Measurements from ENCODE around the gene PDPR. TPM values are rescaled to one million over a fixed set of nuclear protein-coding genes. Genes with fewer than 3 reads are reported as not detected.

PDPR gene
- total RNA-seq, 1 experiment from 2014 or later: 28.5 TPM

DNA sequence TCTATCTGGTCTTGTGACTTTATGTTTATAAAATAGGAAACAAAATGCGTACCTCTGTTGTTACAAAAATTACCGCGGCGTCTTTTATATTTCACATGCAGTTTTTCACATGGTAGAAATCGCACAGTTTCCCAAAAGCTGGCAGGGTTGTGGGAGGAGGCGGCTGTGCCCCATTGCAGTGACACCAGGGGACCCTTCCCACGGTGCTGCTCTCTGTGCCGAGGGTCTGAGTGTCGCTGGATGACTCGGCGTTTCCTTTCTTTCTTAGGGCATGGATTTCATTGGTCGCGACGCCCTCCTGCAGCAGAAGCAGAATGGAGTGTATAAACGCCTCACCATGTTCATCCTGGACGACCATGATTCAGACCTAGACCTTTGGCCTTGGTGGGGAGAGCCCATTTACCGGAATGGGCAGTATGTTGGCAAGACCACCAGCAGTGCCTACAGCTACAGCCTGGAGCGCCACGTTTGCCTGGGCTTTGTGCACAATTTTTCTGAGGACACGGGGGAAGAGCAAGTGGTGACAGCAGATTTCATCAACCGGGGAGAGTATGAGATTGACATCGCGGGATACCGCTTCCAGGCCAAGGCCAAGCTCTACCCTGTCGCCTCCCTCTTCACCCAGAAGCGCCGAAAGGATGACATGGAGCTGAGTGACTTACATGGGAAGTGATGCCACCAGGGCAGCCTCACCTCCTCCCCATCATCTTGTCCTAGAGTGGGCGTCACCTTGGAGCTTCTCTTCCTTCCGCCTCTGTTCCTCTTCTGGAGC, 42.3 kb downstream of the PDPR start:
- no TSS peak for BruUV-seq (replicated peaks)
- Histone ChIP-seq H3K36me3 (ENCODE audit: control insufficient read depth in 1 of 2, insufficient read depth in 2 of 2, low read length in 2 of 2) (peaks cover 48 to 52% of the 10 kb centered on the region in 2 experiments; a peak in 3 of 4 replicates), H3K9ac (ENCODE audit: low read length) (no peak overlapping the region), H2AFZ (ENCODE audit: low read depth, low read length, poor library complexity, severe bottlenecking) (no peak overlapping the region), H3K9me3 (ENCODE audit: control insufficient read depth in 1 of 2, insufficient read depth in 1 of 2, low read depth in 1 of 2, low read length in 2 of 2) (no peaks in the 10 kb centered on the region), H3K27me3 (ENCODE audit: insufficient read depth, low read length) (no peaks in the 10 kb centered on the region), H3K4me3 (replicated peaks in 1 of 2; ENCODE audit: low read depth in 1 of 2, low read length in 2 of 2) (no peak overlapping the region), H3K4me2 (ENCODE audit: low read length) (no peak overlapping the region), H3K9me2 (ENCODE audit: insufficient read depth) (no peaks in the 10 kb centered on the region), H4K20me1 (ENCODE audit: insufficient read depth) (no peaks in the 10 kb centered on the region), H3K27ac (ENCODE audit: low read depth, low read length) (no peak overlapping the region), H3K4me1 (ENCODE audit: control insufficient read depth in 1 of 2, insufficient read depth in 2 of 2, low read length in 2 of 2) (peaks cover 0 to 13% of the 10 kb centered on the region in 2 experiments; a peak in 2 of 4 replicates), H3K79me2 (ENCODE audit: insufficient read depth, low read length) (no peaks in the 10 kb centered on the region)
- CTCF ChIA-PET: no interaction called here
- POLR2A ChIA-PET: no interaction called here
- TF ChIP-seq, protein P1, sequence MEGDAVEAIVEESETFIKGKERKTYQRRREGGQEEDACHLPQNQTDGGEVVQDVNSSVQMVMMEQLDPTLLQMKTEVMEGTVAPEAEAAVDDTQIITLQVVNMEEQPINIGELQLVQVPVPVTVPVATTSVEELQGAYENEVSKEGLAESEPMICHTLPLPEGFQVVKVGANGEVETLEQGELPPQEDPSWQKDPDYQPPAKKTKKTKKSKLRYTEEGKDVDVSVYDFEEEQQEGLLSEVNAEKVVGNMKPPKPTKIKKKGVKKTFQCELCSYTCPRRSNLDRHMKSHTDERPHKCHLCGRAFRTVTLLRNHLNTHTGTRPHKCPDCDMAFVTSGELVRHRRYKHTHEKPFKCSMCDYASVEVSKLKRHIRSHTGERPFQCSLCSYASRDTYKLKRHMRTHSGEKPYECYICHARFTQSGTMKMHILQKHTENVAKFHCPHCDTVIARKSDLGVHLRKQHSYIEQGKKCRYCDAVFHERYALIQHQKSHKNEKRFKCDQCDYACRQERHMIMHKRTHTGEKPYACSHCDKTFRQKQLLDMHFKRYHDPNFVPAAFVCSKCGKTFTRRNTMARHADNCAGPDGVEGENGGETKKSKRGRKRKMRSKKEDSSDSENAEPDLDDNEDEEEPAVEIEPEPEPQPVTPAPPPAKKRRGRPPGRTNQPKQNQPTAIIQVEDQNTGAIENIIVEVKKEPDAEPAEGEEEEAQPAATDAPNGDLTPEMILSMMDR (IDR thresholded peaks at IDR 0.05 in 2 of 3, conservative IDR thresholded peaks at IDR 0.05 in 1 of 3; ENCODE audit: borderline replicate concordance in 1 of 3, insufficient read depth in 1 of 3, low read depth in 2 of 3, low read length in 2 of 3): no peak
- TF ChIP-seq ELF1 (IDR thresholded peaks at IDR 0.05; ENCODE audit: borderline replicate concordance, low read depth) (no peak), YY1 (IDR thresholded peaks at IDR 0.05; ENCODE audit: extremely low read depth, insufficient replicate concordance, low read depth, low read length) (no peak)
- intact Hi-C loops (cut with micrococcal nuclease): no loop called here
- RAD21 ChIA-PET (ENCODE audit: low non-redundant PET in 1 of 2, low total read pairs in 2 of 2, uncharacterized antibody in 2 of 2, unreplicated experiment in 2 of 2): no interaction called here
- DNase-seq (ENCODE audit: low read depth, low spot score) (no peak), ATAC-seq (no peak)

DNA sequence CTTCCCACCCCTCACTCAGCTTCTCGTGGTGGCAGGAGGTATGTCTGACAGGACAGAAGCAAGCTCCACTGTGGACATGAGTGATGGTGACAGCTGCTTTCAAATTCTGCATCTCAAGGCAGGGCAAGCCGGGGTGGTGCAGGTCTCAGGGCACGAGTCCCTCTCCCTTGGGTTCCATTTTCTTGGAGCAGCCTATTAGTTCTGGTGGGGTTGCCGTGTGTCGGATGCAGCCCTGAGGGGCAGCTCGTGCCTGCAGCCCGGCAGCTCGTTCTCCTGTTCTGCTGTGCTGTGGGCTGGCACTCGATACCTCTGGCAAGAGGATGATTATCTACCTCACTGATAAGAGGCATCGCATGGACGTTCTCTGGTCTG, 43.0 kb downstream of the PDPR start:
- no peak overlapping the region for H3K27ac ChIP-seq (ENCODE audit: low read depth, low read length)
- RAD21 ChIA-PET (ENCODE audit: low non-redundant PET in 1 of 2, low total read pairs in 2 of 2, uncharacterized antibody in 2 of 2, unreplicated experiment in 2 of 2): no interaction called here
- BruUV-seq (replicated peaks): no TSS peak
- DNase-seq (ENCODE audit: low read depth, low spot score): no peak
- no peak overlapping the region for H3K9ac ChIP-seq (ENCODE audit: low read length)
- CTCF ChIA-PET: no interaction called here
- no peaks in the 10 kb centered on the region for H3K9me2 ChIP-seq (ENCODE audit: insufficient read depth)
- H2AFZ ChIP-seq (ENCODE audit: low read depth, low read length, poor library complexity, severe bottlenecking): no peak overlapping the region
- H3K9me3 ChIP-seq (ENCODE audit: control insufficient read depth in 1 of 2, insufficient read depth in 1 of 2, low read depth in 1 of 2, low read length in 2 of 2): no peaks in the 10 kb centered on the region
- H3K4me1 ChIP-seq (ENCODE audit: control insufficient read depth in 1 of 2, insufficient read depth in 2 of 2, low read length in 2 of 2): peaks cover under 1 to 10% of the 10 kb centered on the region in 2 experiments; a peak in 3 of 4 replicates
- no peak for TF ChIP-seq JUND (IDR thresholded peaks at IDR 0.05)
- TF ChIP-seq ZFX (IDR thresholded peaks at IDR 0.05): no peak
- TF ChIP-seq SIN3A (IDR thresholded peaks at IDR 0.05; ENCODE audit: low read depth): no peak
- TF ChIP-seq EZH2 (IDR thresholded peaks at IDR 0.05): no peak
- TF ChIP-seq YY1 (IDR thresholded peaks at IDR 0.05; ENCODE audit: extremely low read depth, insufficient replicate concordance, low read depth, low read length): no peak
- TF ChIP-seq POLR2AphosphoS5 (IDR thresholded peaks at IDR 0.05; ENCODE audit: low read depth, low read length): no peak
- no peak for TF ChIP-seq SRF (IDR thresholded peaks at IDR 0.05; ENCODE audit: low read depth)
- no peak for TF ChIP-seq ZNF274 (IDR thresholded peaks at IDR 0.05; ENCODE audit: low read depth, low read length)
- no peak for TF ChIP-seq CEBPB (IDR thresholded peaks at IDR 0.05; ENCODE audit: low read depth)
- TF ChIP-seq, protein P2, sequence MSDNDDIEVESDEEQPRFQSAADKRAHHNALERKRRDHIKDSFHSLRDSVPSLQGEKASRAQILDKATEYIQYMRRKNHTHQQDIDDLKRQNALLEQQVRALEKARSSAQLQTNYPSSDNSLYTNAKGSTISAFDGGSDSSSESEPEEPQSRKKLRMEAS (IDR thresholded peaks at IDR 0.05): no peak
- TF ChIP-seq, protein P3, sequence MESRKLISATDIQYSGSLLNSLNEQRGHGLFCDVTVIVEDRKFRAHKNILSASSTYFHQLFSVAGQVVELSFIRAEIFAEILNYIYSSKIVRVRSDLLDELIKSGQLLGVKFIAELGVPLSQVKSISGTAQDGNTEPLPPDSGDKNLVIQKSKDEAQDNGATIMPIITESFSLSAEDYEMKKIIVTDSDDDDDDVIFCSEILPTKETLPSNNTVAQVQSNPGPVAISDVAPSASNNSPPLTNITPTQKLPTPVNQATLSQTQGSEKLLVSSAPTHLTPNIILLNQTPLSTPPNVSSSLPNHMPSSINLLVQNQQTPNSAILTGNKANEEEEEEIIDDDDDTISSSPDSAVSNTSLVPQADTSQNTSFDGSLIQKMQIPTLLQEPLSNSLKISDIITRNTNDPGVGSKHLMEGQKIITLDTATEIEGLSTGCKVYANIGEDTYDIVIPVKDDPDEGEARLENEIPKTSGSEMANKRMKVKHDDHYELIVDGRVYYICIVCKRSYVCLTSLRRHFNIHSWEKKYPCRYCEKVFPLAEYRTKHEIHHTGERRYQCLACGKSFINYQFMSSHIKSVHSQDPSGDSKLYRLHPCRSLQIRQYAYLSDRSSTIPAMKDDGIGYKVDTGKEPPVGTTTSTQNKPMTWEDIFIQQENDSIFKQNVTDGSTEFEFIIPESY (IDR thresholded peaks at IDR 0.05; ENCODE audit: extremely low read depth, insufficient replicate concordance, low read length): no peak
- intact Hi-C loops (cut with micrococcal nuclease): no loop called here
- no peaks in the 10 kb centered on the region for H3K27me3 ChIP-seq (ENCODE audit: insufficient read depth, low read length)
- H4K20me1 ChIP-seq (ENCODE audit: insufficient read depth): no peaks in the 10 kb centered on the region
- H3K79me2 ChIP-seq (ENCODE audit: insufficient read depth, low read length): no peaks in the 10 kb centered on the region
- H3K4me2 ChIP-seq (ENCODE audit: low read length): no peak overlapping the region
- no peak for ATAC-seq
- POLR2A ChIA-PET: no interaction called here
- peaks cover 41 to 52% of the 10 kb centered on the region in 2 experiments; a peak in 3 of 4 replicates for H3K36me3 ChIP-seq (ENCODE audit: control insufficient read depth in 1 of 2, insufficient read depth in 2 of 2, low read length in 2 of 2)
- no peak overlapping the region for H3K4me3 ChIP-seq (replicated peaks in 1 of 2; ENCODE audit: low read depth in 1 of 2, low read length in 2 of 2)

All from HCT116 (cell line).